Measurements from ENCODE around the gene CNNM1.

DNA sequence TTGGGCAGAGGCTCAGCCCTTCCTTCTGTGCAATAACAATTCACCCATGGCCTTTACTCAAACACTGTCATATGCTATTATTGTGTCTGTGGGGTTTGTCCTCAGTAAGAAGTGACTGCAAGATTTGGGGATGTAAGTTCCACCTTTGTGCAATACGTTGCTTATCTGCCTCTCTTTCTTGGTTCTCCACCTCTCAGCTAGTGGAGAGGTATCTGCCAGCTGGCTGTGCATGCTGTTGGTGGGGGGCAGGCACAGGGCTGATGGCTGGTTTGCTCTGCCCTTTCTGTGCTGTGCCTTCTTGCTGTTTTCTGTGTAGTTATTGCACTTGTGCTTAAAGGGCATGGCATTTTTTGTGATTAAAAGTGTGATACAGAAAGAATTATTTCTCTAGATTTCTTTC, 36.2 kb downstream of the CNNM1 start:
- TF ChIP-seq, protein P1, sequence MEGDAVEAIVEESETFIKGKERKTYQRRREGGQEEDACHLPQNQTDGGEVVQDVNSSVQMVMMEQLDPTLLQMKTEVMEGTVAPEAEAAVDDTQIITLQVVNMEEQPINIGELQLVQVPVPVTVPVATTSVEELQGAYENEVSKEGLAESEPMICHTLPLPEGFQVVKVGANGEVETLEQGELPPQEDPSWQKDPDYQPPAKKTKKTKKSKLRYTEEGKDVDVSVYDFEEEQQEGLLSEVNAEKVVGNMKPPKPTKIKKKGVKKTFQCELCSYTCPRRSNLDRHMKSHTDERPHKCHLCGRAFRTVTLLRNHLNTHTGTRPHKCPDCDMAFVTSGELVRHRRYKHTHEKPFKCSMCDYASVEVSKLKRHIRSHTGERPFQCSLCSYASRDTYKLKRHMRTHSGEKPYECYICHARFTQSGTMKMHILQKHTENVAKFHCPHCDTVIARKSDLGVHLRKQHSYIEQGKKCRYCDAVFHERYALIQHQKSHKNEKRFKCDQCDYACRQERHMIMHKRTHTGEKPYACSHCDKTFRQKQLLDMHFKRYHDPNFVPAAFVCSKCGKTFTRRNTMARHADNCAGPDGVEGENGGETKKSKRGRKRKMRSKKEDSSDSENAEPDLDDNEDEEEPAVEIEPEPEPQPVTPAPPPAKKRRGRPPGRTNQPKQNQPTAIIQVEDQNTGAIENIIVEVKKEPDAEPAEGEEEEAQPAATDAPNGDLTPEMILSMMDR (IDR thresholded peaks at IDR 0.05), result no peak
- no peak for TF ChIP-seq POLR2A (IDR thresholded peaks at IDR 0.05)

Data from uterus (tissue), 2 donors.